Brain pericyte (primary cell): ENCODE results near the gene SUPT4H1.
A peak's percentile ranks its signal among the peaks of the same experiment; 100 is the strongest.
"Not testable (repeated sequence)": the region's sequence is repeated elsewhere in the genome, so short reads cannot be mapped to it uniquely, and the experiment has no call there.

ENCODE experiments used
- DNase-seq: peaks from one replicate; pipeline ENCODE4 v3.0.0-alpha.2; 2012; ENCODE audit warnings: low read depth, low spot score

Gene SUPT4H1

GRCh38 chr17:58351831-58352595 lies at the start of gene SUPT4H1:
SUPT4H1 (minus strand) TSS chr17:58352201; CDS start chr17:58352135, 66 bp downstream.
- peak; percentile 60 for DNase-seq

GRCh38 chr17:58401287-58401686 lies 49.3 kb upstream of the SUPT4H1 start:
- no peak for DNase-seq

- DNase-seq = no peak
Measured at GRCh38 chr17:58400826-58401225, 48.8 kb upstream of the SUPT4H1 start.

- no peak for DNase-seq
Measured at GRCh38 chr17:58399974-58400373, 48.0 kb upstream of the SUPT4H1 start.

- no peak for DNase-seq
Measured at GRCh38 chr17:58398574-58399266, 46.7 kb upstream of the SUPT4H1 start.

GRCh38 chr17:58397421-58397820 lies 45.4 kb upstream of the SUPT4H1 start:
- not testable (repeated sequence) for DNase-seq

GRCh38 chr17:58396173-58396572 lies 44.2 kb upstream of the SUPT4H1 start:
- DNase-seq = no peak

- DNase-seq = no peak
Measured at GRCh38 chr17:58394534-58395223, 42.7 kb upstream of the SUPT4H1 start.

- DNase-seq = no peak
Measured at GRCh38 chr17:58391302-58391984, 39.4 kb upstream of the SUPT4H1 start.

GRCh38 chr17:58390884-58391283 lies 38.9 kb upstream of the SUPT4H1 start:
- no peak for DNase-seq

GRCh38 chr17:58388302-58389190 lies 36.5 kb upstream of the SUPT4H1 start:
- DNase-seq = no peak

- no peak for DNase-seq
Measured at GRCh38 chr17:58387834-58388233, 35.8 kb upstream of the SUPT4H1 start.

GRCh38 chr17:58386708-58387107 lies 34.7 kb upstream of the SUPT4H1 start:
- DNase-seq = no peak

- no peak for DNase-seq
Measured at GRCh38 chr17:58385359-58385899, 33.4 kb upstream of the SUPT4H1 start.

GRCh38 chr17:58384897-58385296 lies 32.9 kb upstream of the SUPT4H1 start:
- DNase-seq = no peak

GRCh38 chr17:58383892-58384462 lies 32.0 kb upstream of the SUPT4H1 start:
- no peak for DNase-seq

- DNase-seq = no peak
Measured at GRCh38 chr17:58382872-58383242, 30.9 kb upstream of the SUPT4H1 start.

GRCh38 chr17:58382108-58382871 lies 30.3 kb upstream of the SUPT4H1 start:
- DNase-seq = no peak
